Astrocyte (in vitro differentiated cells and primary cell): ENCODE data around the gene DCTN1. TPM values are rescaled to one million over a fixed set of nuclear protein-coding genes. Genes with fewer than 3 reads are reported as not detected.

Experiments
- DNase-seq: peaks from one replicate; pipeline ENCODE4 v3.0.0-alpha.2; 2010; ENCODE audit warnings: low read depth
- FAIRE-seq: peaks from 2 replicates; lab custom pipeline; 2011; peaks lifted over from hg19 to GRCh38; lab: Jason Lieb, UNC
- H2AFZ ChIP-seq: 2 replicates; pipeline ENCODE4 v1.6.0; 2012; ENCODE audit warnings: low read depth, low read length, inconsistent platforms
- H3K27ac ChIP-seq: 2 replicates; pipeline ENCODE4 v1.5.1; 2011; ENCODE audit warnings: low read depth, low read length, inconsistent platforms
- H3K27me3 ChIP-seq: 2 replicates; pipeline ENCODE4 v1.6.0; 2011; ENCODE audit warnings: low read length, inconsistent platforms; ENCODE audit not compliant: insufficient read depth
- H3K36me3 ChIP-seq: 2 replicates; pipeline ENCODE4 v1.5.1; 2011; ENCODE audit warnings: low read length, inconsistent platforms; ENCODE audit not compliant: insufficient read depth
- H3K4me1 ChIP-seq: 2 replicates; pipeline ENCODE4 v1.5.1; 2011; ENCODE audit warnings: low read length, inconsistent platforms; ENCODE audit not compliant: insufficient read depth
- H3K4me2 ChIP-seq: 2 replicates; pipeline ENCODE4 v1.6.0; 2012; ENCODE audit warnings: low read length, inconsistent platforms
- H3K4me3 ChIP-seq: 2 replicates; pipeline ENCODE4 v1.5.1; 2011; ENCODE audit warnings: low read depth, mild to moderate bottlenecking, low read length, inconsistent platforms; ENCODE audit not compliant: insufficient read depth
- H3K79me2 ChIP-seq: 2 replicates; pipeline ENCODE4 v1.6.0; 2012; ENCODE audit warnings: mild to moderate bottlenecking, low read length, inconsistent platforms; ENCODE audit not compliant: insufficient read depth
- H3K9ac ChIP-seq: 2 replicates; pipeline ENCODE4 v1.6.0; 2012; ENCODE audit warnings: mild to moderate bottlenecking, low read length, inconsistent platforms
- H3K9me3 ChIP-seq: 2 replicates; pipeline ENCODE4 v1.5.1; 2012; ENCODE audit warnings: low read depth, mild to moderate bottlenecking, low read length, inconsistent platforms; ENCODE audit not compliant: insufficient read depth
- H4K20me1 ChIP-seq: 2 replicates; pipeline ENCODE4 v1.6.0; 2012; ENCODE audit warnings: low read length, inconsistent platforms; ENCODE audit not compliant: insufficient read depth
- H3K27ac Mint-ChIP-seq: one replicate; pipeline ENCODE4 v1.8.0; 2021; ENCODE audit warnings: mild to moderate bottlenecking, mixed read lengths; ENCODE audit not compliant: unreplicated experiment
- H3K27me3 Mint-ChIP-seq: one replicate; pipeline ENCODE4 v1.8.0; 2021; ENCODE audit warnings: low read depth, mixed read lengths; ENCODE audit not compliant: unreplicated experiment
- H3K36me3 Mint-ChIP-seq: one replicate; pipeline ENCODE4 v1.8.0; 2021; ENCODE audit warnings: low read depth, mixed read lengths; ENCODE audit not compliant: unreplicated experiment
- H3K4me1 Mint-ChIP-seq: one replicate; pipeline ENCODE4 v1.8.0; 2021; ENCODE audit warnings: low read depth, mixed read lengths; ENCODE audit not compliant: unreplicated experiment
- H3K4me3 Mint-ChIP-seq: one replicate; pipeline ENCODE4 v1.8.0; 2021; ENCODE audit warnings: mild to moderate bottlenecking, moderate library complexity, mixed read lengths; ENCODE audit not compliant: unreplicated experiment
- H3K9me3 Mint-ChIP-seq: one replicate; pipeline ENCODE4 v1.8.0; 2021; ENCODE audit warnings: mild to moderate bottlenecking, mixed read lengths; ENCODE audit not compliant: unreplicated experiment
- EZH2 ChIP-seq: IDR thresholded peaks from 2 replicates; pipeline ENCODE4 v1.6.1; 2012; ENCODE audit warnings: mild to moderate bottlenecking, low read length, inconsistent platforms; ENCODE audit not compliant: insufficient read depth
- total RNA-seq: library from RNA; stranded (reverse); gene quantifications from 2 replicates; pipeline ENCODE4 v1.2.1, GENCODE V29; 2021
- TF ChIP-seq, protein P1 (sequence below): IDR thresholded peaks from 2 replicates; pipeline ENCODE4 v1.5.1; 2011; ENCODE audit warnings: low read depth, mild to moderate bottlenecking, inconsistent platforms, low read length, moderate library complexity; ENCODE audit not compliant: insufficient read depth

DCTN1 gene
- total RNA-seq, 1 donor from 2014 or later: 215 TPM

DNA sequence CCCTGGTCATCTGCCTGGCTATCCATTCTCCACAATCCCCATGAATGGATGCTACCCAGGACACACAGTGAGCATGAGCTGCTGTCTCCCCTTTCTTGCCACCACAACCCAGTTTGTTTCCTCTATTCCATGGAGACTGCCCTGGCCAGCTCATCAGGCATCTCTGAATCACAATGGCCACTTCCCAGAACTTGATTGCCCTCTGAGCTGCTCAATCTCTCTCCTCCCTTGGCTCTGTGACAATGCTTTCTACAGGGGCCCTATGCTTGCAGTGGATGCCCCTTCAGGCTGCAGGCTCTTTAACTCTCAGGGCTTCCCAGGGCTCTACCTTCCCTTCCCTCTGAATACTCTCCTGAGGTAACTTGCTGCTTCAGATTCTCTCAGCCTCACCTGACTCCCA is 22.5 kb downstream of the DCTN1 start:
- H3K4me3 ChIP-seq: no peak overlapping the region
- H3K4me2 ChIP-seq: no peak overlapping the region
- no peak overlapping the region for H2AFZ ChIP-seq
- TF ChIP-seq EZH2: no peak
- Mint-ChIP-seq H3K9me3 (no peaks in the 10 kb centered on the region), H3K27ac (no peak overlapping the region), H3K36me3 (peaks cover 36% of the 10 kb centered on the region), H3K27me3 (no peaks in the 10 kb centered on the region), H3K4me3 (no peak overlapping the region), H3K4me1 (no peaks in the 10 kb centered on the region)
- H3K9ac ChIP-seq: no peak overlapping the region
- H3K9me3 ChIP-seq: no peaks in the 10 kb centered on the region
- no peaks in the 10 kb centered on the region for H3K79me2 ChIP-seq
- peaks cover 43% of the 10 kb centered on the region for H3K36me3 ChIP-seq
- peaks cover 3% of the 10 kb centered on the region for H4K20me1 ChIP-seq
- no peak for DNase-seq
- no peaks in the 10 kb centered on the region for H3K4me1 ChIP-seq
- H3K27me3 ChIP-seq: no peaks in the 10 kb centered on the region
- no peak overlapping the region for H3K27ac ChIP-seq
- FAIRE-seq: no peak

DNA sequence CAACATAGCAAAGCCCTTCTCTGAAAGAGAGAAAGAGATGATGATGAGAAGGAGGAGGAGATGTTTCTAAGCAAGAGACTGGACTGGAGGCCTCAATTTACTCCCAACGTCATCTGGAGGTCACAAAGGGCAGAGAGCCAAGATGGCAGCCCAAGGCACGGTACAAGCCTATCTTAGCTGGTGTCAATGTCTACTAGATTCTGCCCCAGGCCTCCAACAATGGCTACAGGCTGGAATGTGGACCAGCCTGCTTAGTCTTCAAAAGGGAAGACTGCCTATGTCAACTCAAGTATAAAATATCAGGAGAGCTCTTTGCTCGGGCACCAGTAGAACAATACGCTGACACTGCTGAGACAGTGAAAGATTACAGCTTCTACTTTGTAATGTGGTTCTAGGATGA is 30.2 kb downstream of the DCTN1 start:
- Histone ChIP-seq H3K27me3 (peaks cover 3% of the 10 kb centered on the region), H3K9ac (no peak overlapping the region), H3K4me1 (no peaks in the 10 kb centered on the region), H3K9me3 (no peaks in the 10 kb centered on the region), H3K4me3 (no peak overlapping the region), H4K20me1 (no peaks in the 10 kb centered on the region), H2AFZ (no peak overlapping the region), H3K36me3 (no peaks in the 10 kb centered on the region), H3K27ac (no peak overlapping the region), H3K79me2 (no peaks in the 10 kb centered on the region), H3K4me2 (no peak overlapping the region)
- peaks cover under 1% of the 10 kb centered on the region for H3K27me3 Mint-ChIP-seq
- H3K9me3 Mint-ChIP-seq: no peaks in the 10 kb centered on the region
- DNase-seq: no peak
- FAIRE-seq: no peak
- H3K36me3 Mint-ChIP-seq: peaks cover 7% of the 10 kb centered on the region
- H3K27ac Mint-ChIP-seq: no peak overlapping the region
- no peak for TF ChIP-seq EZH2
- TF ChIP-seq, protein P1, sequence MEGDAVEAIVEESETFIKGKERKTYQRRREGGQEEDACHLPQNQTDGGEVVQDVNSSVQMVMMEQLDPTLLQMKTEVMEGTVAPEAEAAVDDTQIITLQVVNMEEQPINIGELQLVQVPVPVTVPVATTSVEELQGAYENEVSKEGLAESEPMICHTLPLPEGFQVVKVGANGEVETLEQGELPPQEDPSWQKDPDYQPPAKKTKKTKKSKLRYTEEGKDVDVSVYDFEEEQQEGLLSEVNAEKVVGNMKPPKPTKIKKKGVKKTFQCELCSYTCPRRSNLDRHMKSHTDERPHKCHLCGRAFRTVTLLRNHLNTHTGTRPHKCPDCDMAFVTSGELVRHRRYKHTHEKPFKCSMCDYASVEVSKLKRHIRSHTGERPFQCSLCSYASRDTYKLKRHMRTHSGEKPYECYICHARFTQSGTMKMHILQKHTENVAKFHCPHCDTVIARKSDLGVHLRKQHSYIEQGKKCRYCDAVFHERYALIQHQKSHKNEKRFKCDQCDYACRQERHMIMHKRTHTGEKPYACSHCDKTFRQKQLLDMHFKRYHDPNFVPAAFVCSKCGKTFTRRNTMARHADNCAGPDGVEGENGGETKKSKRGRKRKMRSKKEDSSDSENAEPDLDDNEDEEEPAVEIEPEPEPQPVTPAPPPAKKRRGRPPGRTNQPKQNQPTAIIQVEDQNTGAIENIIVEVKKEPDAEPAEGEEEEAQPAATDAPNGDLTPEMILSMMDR: no peak
- no peaks in the 10 kb centered on the region for H3K4me1 Mint-ChIP-seq
- H3K4me3 Mint-ChIP-seq: no peak overlapping the region

DNA sequence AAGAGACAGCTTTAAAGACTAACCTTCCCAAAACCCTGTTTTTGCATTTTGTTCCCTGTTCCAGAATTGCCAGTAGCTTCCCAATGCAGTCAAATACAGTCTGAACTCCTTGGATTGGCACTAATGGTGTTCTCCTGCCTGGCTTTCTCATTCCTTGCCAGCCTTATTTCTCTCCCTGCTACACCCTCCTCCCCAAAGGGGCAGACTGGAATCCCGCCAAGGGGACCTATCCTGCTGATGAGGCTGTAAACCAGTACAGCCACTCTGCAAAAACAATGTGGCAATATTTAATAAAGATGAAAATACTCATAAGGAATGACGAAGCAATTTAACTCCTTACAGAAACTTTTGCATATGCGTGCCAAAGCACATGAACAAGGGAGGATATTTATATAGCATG is 32.4 kb downstream of the DCTN1 start:
- no peaks in the 10 kb centered on the region for H3K4me1 Mint-ChIP-seq
- Histone ChIP-seq H3K4me1 (no peaks in the 10 kb centered on the region), H3K9me3 (no peaks in the 10 kb centered on the region), H3K27ac (no peak overlapping the region), H4K20me1 (no peaks in the 10 kb centered on the region), H3K36me3 (no peaks in the 10 kb centered on the region), H2AFZ (no peak overlapping the region), H3K4me2 (no peak overlapping the region), H3K9ac (no peak overlapping the region), H3K27me3 (peaks cover 3% of the 10 kb centered on the region), H3K79me2 (no peaks in the 10 kb centered on the region), H3K4me3 (no peak overlapping the region)
- FAIRE-seq (no peak), DNase-seq (no peak)
- no peak overlapping the region for H3K27ac Mint-ChIP-seq
- no peak for TF ChIP-seq EZH2
- TF ChIP-seq, protein P1: no peak
- no peaks in the 10 kb centered on the region for H3K9me3 Mint-ChIP-seq
- H3K27me3 Mint-ChIP-seq: peaks cover 3% of the 10 kb centered on the region
- no peaks in the 10 kb centered on the region for H3K36me3 Mint-ChIP-seq
- H3K4me3 Mint-ChIP-seq: no peak overlapping the region
